GM12892 (cell line): Measurements from ENCODE around the gene SYNGR1.

ENCODE experiments used
- DNase-seq: peaks from one replicate; pipeline ENCODE4 v3.0.0; 2011; ENCODE audit not compliant: insufficient read length
- FAIRE-seq: peaks from 2 replicates; lab custom pipeline; 2011; peaks lifted over from hg19 to GRCh38; lab: Jason Lieb, UNC
- POLR2A ChIP-seq: IDR thresholded peaks from 2 replicates; pipeline ENCODE4 v1.6.1; 2011; ENCODE audit warnings: low read depth, low read length, control low read depth
- POLR2AphosphoS5 ChIP-seq: IDR thresholded peaks from 2 replicates; pipeline ENCODE4 v1.6.1; 2011; ENCODE audit warnings: low read depth, low read length, control low read depth
- TAF1 ChIP-seq: IDR thresholded peaks from 2 replicates; pipeline ENCODE4 v1.6.1; 2011; ENCODE audit warnings: low read depth, mild to moderate bottlenecking, control low read depth, low read length, borderline replicate concordance

The SYNGR1 gene

DNA sequence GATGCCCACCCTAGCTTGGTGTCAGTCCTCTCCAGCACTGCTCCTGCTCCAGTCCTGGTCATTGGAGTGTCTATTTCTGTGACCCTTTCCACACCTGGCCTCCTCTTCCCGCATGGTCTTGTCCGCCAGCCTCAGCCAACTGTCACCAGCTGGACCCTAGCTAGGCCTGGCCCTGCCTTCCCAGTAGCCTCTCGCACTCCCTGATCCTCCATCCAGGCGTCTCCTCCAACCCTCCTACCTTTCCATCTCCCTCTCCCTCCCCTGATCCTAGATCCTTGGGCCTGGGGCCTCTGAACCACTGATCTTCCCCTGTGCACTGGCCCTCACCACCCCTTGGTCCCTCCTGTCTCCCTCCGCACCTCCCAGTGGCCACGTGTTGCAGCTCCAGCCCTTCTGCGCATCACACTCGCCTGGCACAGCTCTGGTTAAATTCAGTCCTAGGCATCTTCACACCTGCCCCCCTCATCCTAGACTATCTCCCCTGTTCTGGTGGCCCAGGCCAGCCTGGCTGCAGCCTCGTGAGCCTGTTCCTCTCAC, 9.9 kb downstream of the SYNGR1 start:
- DNase-seq = no peak
- FAIRE-seq = no peak
- TF ChIP-seq POLR2AphosphoS5 = no peak
- TF ChIP-seq TAF1 = no peak
- no peak for TF ChIP-seq POLR2A

DNA sequence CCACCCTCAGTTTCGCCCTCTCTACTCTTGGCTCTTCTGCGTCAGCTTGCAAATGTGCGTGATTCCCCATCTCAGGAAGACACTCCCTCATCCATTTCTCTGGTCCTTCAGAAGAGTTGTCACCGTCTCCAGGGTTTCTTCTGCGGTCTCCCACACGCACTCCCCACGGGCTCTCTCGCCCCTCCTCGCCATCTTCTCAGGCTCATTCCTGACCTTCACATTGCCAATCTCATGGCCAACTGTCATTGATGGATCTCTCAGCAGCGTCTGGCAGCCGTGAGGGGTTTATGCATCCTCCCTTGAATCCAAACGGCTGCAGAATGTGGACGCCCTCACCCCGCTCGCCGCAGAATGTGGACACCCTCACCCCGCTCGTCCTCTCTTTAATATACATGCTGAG, 10.5 kb downstream of the SYNGR1 start:
- no peak for TF ChIP-seq POLR2AphosphoS5
- TF ChIP-seq POLR2A = no peak
- FAIRE-seq = no peak
- DNase-seq = no peak

DNA sequence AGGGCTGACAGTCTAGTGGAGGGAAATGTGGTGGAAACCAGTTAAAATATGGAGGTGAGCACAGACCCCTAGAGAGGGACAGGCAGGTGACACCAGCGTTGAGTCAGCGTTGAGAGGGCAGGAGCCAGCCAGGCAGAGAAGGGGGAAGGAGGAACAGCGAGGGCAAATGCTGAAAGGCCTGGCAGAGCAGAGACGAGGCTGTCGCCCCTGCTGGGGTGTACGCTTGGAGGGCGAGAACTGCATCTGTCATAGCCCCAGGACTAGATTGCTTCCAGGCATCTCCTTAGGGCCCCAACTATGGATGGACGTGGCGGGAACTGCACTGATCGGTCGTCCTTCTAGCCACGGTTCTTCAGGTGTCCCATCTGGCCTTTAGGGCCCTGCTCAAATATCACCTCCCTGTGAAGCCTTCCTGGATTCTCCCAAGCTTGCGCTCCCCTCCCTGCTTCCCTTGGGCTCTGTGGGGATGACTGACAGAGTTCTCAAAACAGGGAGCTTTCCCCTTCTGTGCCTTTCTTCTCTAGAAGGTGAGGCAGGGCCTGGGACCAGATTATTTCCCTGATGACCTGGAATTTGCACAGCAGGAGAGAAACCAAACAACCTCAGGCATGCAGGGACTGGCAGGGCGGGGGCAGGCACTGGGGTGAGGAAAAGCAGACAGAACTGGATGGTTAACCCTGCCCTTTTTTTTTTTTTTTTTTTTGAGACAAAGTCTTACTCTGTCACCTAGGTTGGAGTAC, 11.1 kb downstream of the SYNGR1 start:
- DNase-seq (no peak), FAIRE-seq (no peak)
- TF ChIP-seq POLR2AphosphoS5 (no peak), TAF1 (no peak), POLR2A (no peak)

DNA sequence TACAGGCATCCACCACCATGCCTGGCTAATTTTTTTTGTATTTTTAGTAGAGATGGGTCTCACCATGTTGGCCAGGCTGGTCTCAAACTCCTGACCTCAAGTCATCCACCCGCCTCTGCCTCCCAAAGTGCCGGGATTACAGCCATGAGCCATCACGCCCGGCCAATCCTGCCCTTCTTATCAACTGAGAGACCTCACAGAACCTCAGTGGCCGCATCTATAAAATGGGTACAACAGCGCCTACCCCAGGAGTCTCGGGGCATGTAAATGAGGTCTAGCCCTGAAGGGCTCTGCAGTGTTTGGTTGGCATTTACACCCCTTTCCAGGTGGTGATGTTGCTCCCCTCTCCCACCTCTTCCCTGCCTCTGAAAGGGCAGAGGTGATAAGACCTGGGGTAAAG, 11.7 kb downstream of the SYNGR1 start:
- DNase-seq (no peak), FAIRE-seq (no peak)
- TF ChIP-seq POLR2A (no peak), TAF1 (no peak), POLR2AphosphoS5 (no peak)

DNA sequence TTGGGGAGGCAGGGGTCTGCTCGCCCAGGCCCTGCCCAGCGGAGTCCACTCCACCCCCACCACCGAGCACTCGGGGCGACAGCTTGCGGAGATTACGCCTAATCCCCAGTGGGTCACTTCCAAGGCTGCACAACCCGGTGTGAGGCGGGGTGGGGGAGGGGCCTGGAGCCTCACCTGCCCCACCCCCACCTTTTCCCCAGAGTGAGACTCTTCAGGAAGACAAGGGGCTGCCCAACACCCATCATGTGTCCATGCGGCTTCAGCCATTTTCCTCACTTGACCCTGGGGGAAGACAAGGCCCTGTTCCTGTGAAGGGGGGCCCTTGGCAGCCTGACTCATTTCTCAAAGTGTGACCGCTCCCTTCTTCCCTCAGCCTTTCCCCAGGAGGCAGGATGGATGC, 12.5 kb downstream of the SYNGR1 start:
- FAIRE-seq (no peak), DNase-seq (no peak)
- TF ChIP-seq TAF1 (no peak), POLR2AphosphoS5 (no peak), POLR2A (no peak)

DNA sequence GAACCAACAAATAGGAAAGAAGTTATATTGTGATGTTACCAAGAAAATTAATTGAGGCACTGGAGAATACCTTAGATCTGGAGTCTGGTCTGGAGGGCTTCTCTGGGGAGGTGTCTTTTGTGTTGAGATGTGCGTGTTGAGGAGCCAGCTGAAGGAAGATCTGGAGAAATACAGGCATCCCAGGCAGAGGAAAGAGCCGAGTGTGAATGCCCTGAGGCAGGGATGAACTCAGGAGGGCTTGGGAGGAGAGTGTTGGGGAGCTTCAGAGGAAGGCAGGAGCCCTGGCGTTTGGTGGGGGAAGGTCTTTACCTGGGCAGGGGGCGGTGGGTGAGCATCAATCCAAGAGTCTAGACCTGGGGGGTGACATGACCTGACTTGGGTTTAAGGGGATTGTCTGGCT, 13.1 kb downstream of the SYNGR1 start:
- FAIRE-seq (no peak), DNase-seq (no peak)
- TF ChIP-seq TAF1 (no peak), POLR2AphosphoS5 (no peak), POLR2A (no peak)

DNA sequence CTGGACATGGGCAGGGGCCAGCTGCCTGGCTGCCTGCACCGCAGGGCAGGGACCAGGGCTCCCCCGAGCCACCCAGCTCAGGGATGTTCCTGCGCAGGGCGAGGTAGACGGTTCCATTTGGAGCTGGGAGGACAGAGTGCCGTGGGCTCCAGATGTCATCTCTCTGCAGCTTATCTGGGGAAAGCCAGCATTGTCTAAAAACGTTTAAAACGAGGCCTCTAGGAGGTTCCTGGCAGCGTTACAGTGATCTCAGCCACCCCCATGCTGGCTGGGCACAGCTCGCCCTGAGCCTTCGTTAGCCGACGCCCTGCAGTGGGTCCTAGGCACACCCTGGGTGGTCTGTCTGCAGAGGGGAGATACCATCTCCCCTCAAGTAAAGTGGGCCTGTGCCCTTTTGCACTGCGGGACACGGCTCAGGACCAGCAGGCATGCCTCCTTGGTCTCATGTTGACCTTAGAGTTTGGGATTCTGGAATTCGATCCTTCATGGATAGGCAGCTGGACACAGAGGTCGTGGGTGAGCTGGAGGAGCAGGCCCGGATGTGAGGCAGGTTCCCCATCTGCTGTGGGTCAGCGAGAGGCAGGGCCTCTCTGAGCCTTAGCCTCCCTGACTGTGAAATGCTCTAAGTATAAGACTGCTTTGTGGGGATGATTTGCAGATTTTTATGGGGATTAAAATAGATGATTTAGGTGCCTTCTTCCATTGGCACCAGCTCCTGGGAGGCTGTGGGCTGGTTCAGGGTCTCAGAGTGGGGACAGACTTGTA, 14.1 kb downstream of the SYNGR1 start:
- FAIRE-seq = no peak
- TF ChIP-seq TAF1 (no peak), POLR2A (no peak), POLR2AphosphoS5 (no peak)
- no peak for DNase-seq

DNA sequence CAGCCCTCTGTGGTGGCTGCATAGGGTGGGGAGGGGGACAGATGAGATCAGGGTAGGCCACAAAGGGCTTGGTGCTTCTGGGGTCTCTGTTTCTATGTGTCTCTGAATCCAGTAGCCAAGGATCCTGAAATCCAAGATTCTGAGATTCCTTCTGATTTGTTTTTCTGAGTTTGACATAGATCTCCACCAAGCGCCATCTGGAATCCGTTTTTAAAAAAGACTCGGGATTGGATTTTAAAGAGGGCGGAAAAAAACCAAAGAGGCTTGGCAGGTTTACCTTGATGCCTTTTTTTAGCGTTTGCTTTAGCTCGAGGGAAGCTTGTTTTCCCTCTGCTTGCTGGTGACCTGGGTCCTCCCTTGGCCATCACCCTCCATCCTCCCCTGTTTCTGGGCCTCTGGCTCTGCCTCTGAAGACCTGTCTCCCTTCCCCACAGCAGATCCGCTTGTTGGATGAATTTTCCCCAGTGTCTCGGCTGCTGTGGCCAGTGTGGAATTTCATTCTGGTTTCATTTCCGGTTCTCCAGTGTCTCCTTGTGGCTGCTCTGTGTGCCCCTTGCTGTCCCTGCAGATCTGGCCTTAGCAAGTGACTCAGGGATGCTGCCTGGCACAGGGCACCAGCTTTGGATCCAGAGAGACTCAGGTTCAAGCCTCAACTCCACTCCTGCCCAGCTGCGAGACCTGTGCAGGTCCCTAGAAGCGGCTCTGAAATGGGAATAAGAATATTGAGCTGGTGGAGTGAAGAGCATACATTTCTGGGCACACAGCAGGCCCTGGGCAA, 15.1 kb downstream of the SYNGR1 start:
- FAIRE-seq (no peak), DNase-seq (no peak)

DNA sequence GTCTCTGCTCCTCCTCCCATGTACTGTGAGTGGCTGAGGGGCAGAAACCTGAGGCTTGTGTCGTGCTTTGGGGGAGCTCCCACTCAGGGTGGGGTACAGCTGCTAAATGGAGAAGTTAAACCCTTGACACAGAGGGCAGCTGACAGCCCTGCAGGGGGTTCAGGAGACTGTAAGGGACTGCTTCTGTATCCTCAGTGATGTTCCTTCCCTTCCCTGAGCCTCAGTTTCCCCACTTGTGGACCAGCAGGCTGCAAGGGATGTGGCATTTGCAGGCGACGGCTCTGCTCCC, 15.6 kb downstream of the SYNGR1 start:
- DNase-seq = no peak
- FAIRE-seq = no peak
- TF ChIP-seq TAF1 = no peak
- TF ChIP-seq POLR2AphosphoS5 = no peak
- TF ChIP-seq POLR2A = no peak

More for the DNA sequence above, 15.1 kb downstream of the SYNGR1 start:
- TF ChIP-seq POLR2AphosphoS5 = no peak
- TF ChIP-seq TAF1 = no peak

DNA sequence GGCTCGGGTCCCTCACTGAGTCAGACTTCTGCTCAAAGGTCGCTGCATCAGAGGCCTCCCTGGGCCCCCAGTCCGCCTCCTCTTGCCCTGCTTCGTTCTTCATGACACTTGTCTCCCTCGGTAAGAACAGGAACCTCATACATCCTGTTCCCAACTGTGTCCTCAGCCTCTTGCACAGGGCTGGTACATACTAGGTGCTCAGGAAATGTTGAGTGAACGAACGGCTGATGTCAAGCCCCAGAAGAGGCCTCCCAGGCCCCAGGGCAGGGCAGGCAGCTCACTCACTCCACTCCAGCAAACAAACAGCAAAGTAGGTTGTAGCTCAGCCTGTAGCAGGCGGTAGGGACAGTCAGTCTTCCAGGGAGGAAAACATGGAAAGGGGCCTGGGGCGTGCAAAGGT, 17.2 kb downstream of the SYNGR1 start:
- no peak for DNase-seq
- TF ChIP-seq POLR2AphosphoS5 (no peak), POLR2A (no peak), TAF1 (no peak)
- no peak for FAIRE-seq

DNA sequence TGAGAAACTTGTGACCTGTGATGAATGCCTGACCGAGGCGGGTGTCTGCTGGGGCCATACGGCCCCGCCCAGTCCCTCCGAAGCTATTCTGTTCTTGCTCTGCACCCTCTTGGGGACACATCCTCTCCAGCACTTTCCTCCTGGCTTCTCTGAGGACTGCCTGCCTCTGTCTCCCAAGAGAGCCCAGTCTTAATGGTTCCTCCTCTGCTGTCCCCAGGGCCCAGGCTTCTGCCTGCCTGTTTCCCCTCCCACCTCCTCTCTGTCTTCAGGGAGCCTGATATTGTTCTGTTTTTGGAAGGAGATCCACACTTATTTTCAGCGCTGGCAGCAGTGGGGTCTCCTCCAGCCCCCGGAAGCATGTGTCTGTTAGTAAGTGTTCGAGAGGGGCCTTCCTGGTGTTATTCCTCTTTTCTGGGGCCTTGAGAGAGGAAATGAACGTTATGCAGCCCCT, 18.7 kb downstream of the SYNGR1 start:
- TF ChIP-seq POLR2A = no peak
- TF ChIP-seq POLR2AphosphoS5 = no peak
- TF ChIP-seq TAF1 = no peak
- no peak for DNase-seq
- FAIRE-seq = no peak

DNA sequence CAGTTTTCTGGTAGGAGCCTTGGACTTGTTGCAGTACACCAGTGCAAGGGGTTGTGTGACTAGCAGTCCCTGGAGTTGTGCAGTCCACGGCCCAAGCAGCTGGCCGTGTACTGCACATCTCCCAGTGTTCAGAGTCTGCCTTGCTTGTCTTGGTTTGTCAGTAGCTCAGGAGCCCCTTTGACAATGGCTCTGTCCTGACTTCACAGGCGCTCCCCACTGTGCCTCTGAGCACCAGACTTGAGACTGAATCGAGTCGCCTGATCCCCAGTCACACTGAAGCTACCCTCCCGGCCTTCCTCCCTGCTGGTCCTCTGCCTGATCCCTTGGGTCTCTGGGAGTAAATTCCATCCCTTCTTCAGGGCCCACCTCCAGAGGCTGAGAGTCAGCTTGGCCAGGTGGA, 19.4 kb downstream of the SYNGR1 start:
- no peak for FAIRE-seq
- TF ChIP-seq TAF1 = no peak
- no peak for TF ChIP-seq POLR2A
- TF ChIP-seq POLR2AphosphoS5 = no peak

More for the DNA sequence above, 19.4 kb downstream of the SYNGR1 start:
- no peak for DNase-seq
